ENCODE measurements around the gene CLP1.
"Not testable (repeated sequence)": the region's sequence is repeated elsewhere in the genome, so short reads cannot be mapped to it uniquely, and the experiment has no call there.

CLP1 gene

DNA sequence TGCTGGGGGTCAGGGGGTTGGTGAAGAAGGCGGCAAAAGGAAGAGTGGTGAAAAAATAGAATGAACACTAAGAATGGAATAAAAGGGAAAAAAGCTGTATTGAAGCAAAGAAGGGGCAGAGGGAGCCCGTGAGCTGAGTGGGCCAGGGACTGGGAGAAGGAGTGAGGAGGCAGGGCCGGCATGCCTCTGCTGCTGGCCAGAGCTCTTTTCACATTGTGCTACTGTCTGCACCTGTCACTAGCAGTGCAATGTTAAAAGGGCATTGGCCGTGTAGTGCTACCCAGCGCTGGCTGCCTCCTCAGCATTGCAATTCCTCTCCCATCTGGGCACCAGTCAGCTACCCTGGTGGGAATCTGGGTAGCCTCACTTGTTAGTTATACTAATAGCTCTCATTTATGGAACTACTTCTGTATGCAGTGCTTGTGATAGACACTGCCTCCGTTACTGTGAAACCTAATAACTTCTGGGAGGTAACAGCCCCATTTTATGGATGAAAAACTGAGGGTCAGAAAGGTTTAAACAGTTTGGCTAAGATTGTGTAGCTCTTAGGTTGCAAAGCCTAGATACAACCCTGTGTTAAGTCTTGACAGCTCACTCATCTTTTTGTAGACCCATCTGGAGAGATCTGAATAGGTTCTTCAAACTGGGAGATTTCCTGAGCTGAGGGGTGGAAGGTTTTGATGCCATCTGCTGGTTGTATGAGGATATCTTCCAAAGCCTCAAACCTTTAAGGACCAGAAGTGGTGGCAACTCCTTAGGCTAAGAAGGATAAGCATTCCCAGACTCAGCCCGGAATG, 16.4 kb upstream of the CLP1 start:
- peak; percentile 75 for DNase-seq (ENCODE audit: low read depth)

DNA sequence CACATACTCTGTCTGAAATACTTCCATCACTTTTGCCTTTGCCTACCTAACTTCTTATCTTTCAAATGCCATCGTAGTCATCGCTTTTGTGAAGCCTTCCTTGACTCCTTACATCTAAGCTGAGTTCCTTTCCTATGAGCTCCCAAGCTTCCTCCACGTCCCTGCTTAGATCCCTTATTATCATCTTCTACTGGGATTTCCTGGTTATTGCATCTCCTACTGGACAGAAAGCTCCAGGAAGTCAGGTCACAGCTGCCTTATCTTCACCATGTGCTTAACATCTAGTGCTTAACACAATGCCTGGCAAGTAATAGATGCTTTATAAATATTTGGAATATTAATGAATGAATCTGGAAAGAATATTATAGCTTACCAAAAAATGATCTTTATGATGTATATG, 13.8 kb upstream of the CLP1 start:
- peak; percentile 69 for DNase-seq (ENCODE audit: low read depth)

DNA sequence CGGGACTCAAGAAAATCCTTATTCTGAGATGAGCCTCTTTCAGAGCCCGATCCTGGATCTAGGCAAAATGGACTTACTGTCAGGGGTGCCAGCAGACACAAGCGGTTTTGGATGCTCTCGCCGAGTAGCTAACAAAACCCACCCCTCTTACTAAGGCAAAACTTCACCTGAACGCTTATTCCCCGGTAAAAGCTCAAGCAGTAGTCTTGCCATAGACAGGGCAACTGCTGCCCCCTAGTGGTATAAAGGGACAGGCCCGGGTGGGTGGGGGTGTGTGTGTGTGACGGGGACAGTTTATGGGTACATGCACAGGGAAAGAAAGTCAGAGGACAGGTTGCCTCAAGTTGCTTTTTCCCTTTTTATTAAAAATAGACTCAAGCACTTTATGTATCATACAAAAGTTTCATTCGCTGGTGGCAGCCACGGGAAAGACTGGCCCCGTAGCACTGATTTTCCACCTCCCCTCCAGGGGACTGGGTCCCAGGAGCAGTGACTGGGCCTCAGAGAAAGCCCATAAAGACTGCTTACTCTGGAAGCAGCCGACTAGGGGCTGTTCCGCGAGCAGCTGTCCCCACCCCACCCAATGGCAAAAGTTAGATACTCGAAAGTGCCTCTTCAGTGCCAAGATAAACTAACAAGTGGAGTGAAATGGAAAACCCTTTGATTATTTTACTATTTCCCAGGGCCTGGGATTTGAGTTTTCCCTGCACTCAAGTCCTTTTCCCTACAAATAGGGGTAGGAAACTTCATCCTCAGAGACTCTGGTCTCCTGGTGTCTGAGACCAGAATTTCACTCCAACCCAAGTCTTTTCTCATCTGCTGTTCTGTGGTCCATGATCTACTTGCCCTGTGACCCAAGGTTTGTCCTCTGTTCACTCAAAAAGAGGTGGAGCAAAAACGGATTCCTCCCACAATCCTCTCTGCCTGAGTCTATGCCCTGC, 12.5 kb upstream of the CLP1 start:
- peak; percentile 64 for DNase-seq (ENCODE audit: low read depth)

GRCh38 chr11:57645689-57646085, 11.9 kb upstream of the CLP1 start:
- DNase-seq (ENCODE audit: low read depth) = no peak

DNA sequence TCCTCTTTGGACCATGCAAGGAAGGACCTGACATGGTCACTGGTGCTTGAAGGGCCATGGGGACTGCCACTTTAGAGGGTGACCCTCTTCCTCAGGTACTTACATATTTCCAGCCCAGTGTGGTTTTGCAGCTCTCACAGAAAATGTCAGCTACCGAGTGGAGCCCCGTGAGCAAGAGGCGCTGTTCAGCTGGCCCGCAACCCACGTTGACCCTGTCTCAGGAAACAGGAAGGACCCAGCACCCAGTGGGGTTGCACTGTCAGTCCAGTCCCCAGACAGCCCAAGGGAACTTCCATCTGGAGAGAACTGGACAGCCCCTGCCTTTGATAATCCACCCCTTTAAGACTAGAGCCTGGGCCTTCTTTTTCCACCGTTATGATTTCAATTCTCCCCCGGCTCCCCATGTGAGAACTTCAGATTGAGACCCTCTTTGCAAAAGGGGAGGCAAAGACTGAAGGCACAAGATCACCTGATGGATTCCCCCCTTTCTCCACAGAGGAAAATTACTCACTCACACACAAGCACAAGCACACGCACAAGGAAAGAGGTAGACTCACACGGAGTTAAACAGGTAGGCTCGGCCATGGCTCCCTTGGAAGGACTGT, 11.3 kb upstream of the CLP1 start:
- DNase-seq (ENCODE audit: low read depth) = no peak

DNA sequence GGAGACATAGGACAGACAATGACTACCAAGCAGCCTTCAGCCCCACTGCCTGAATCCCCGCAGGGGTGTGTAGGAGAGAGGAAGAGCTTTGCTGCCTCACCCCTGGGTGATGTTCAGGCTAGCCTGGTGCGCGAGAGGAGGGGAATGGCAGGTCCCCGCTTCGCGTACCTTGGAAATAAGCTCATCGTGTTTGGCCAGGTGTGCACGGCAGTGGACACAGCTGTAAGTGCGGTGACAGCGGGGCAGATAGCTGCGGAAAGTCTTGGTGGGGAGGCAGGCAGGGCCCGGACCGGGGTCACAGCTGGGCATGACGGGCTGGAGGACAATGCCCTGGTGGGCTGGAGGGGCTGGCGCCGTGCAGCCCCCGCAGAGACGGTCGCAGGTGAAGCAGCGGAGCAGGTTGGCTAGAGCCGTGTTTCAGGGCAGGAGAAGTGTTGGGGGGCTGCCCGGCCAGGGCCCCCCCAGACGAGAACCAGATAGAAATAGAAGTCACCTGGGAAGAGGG, 10.7 kb upstream of the CLP1 start:
- DNase-seq (ENCODE audit: low read depth) = no peak

DNA sequence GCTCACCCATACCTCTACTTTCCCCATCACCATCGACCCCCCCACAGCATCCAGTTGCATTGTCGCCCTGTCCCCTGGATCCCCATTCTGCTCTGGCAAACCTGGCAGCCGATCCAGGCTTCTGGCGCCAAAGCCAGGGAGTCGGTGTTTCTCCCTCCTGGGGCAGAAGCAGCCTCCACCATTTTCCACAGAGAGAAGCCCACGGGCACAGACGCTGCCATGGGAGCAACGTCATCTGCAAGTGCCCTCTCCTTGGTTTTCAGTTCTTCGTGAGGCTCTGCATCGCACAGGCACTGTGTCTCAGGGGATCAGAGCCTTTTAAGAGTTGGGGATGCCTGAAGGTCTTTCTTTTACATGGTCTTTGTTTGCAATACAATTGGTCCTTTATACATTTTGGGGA, 10.2 kb upstream of the CLP1 start:
- no peak for DNase-seq (ENCODE audit: low read depth)

DNA sequence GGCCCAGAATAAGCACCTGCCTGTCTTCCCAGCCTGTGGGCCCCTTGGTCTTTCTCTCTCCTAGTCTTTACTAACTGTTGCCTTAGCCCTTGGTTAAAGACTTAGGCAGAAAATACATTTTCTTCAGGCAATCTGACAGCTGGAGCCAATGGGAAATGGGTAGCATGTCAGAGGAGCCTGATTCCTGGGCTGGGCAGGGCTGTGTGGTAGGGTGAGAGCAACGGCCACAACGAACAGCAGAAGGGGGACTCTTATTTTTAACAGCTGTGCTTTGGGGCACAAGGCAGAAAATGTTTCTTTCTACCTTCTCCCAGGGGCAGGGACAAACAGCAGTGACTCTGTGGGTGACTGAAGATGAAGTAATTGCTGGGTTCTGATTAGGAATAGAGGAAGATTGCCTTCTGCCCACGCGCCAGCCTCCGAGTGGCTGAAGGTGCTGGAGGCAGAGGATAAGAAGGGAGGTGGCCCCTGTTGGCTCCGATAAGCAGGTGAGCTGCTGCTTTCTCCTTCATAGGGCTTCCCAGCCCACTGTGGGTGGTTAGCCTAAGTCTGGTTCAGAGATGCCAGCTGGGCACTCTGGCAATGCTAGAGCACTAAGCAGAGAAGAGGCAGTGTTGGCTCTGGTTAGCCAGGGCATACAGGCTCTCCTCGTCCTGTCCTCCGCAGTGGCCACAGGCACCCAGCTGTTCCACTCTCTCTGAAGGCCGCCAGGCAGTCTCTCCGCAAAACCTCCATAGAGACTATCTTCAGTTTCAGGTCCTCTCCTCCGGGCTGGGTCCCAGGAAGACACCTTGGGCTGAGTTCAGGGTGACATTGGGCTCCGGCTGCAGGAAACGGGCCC, 9.4 kb upstream of the CLP1 start:
- DNase-seq (ENCODE audit: low read depth) = no peak

DNA sequence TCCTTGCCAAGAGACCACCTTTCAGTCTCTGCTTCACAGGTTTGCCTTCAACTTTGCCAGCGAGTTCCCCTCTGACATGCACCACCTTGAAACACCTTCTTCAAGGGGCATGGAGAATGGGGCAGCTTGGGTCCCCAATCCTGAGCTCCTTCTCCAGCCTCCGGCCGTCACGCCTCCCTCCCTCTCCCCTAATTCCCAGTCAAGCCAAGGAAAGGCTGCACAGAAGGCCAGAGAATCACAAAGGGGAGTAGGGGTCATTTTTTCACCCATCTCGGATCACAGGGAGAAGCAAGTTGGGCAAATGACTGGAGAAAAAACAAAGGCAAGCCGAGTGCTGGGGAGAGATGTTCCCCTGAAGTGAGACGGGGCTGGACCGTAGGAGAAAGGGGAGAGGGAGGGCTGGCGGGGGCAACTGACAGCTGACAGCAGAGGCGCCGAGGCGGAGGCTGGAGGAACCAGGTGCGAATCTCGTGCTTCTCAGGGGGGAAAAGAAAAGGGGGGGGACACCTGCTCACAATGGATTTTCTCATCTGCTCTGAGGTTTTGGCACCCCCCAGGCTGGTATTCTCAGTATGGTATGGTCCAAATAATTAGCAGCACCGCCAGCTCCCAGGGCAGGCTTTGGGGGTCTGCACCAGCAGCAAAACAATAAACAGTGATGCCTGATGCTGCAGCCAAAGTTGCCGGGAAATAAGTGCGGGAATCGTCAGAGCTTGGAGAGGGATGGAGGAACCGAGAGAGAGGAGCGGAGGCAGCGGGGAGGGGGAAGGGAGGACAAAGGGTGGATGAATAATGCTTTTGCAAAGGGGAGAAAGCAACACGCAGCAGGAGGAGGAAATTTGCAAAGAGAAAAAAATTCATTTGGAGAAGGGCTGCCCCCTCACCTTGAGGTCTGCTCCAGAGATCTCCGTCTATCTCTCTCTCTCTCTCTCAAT, 8.5 kb upstream of the CLP1 start:
- peak; percentile 60 for DNase-seq (ENCODE audit: low read depth)

- DNase-seq (ENCODE audit: low read depth) = peak; percentile 80
These were observed 7.5 kb upstream of the CLP1 start, which contains the start of gene YPEL4 for GRCh38 chr11:57649826-57650738. Gene YPEL4, minus strand, starts transcription at chr11:57649912. Its CDS starts 2,805 bp downstream, at chr11:57647107.

GRCh38 chr11:57650739-57651090, 6.8 kb upstream of the CLP1 start:
- no peak for DNase-seq (ENCODE audit: low read depth)

DNA sequence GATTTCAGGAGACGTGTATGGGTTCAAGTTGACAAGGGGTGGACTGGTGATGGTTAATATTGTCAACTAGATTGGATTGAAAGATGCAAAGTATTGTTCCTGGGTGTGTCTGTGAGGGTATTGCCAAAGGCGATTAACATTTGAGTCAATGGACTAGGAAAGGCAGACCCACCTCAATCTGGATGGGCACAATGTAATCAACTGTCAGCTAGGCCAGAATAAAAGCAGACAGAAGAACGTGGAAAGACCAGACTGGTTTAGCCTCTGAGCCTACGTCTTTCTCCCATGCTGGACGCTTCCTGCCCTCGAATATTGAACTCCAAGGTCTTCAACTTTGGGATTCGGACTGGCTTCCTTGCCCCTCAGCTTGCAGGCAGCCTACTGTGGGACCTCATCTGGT, 6.2 kb upstream of the CLP1 start:
- no peak for DNase-seq (ENCODE audit: low read depth)

DNA sequence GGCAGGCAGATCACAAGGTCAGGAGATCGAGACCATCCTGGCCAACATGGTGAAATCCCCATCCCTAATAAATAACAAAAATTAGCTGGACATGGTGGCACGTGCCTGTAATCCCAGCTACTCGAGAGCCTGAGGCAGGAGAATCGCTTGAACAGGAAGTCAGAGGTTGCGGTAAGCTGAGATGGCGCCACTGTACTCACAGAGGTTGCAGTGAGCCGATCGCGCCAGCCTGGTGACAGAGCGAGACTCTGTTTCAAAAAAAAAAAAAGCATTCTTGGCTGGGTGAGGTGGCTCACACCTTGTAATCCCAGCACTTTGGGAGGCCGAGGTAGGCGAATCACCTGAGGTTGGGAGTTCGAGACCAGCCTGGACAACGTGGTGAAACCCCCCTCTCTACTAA, 5.3 kb upstream of the CLP1 start:
- DNase-seq (ENCODE audit: low read depth) = not testable (repeated sequence)

- no peak for DNase-seq (ENCODE audit: low read depth)
These were observed 4.9 kb upstream of the CLP1 start for GRCh38 chr11:57652662-57653061.

GRCh38 chr11:57653163-57653562, 4.4 kb upstream of the CLP1 start:
- no peak for DNase-seq (ENCODE audit: low read depth)

DNA sequence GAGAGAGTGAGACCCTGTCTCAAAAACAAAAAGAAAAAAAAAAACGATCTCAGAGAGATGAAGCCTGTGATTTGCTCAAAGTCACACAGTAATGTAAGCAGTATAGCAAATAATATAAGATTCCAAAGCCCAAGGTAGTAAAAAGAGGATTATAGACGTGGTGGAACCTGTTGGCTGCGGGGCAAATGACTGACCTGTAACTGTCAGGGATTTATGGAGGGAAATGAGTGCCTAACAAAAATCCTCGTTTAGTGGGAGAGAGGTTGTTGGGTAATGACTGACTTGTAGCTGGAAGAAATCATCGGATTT, 723 bp upstream of the CLP1 start:
- no peak for DNase-seq (ENCODE audit: low read depth)

DNA sequence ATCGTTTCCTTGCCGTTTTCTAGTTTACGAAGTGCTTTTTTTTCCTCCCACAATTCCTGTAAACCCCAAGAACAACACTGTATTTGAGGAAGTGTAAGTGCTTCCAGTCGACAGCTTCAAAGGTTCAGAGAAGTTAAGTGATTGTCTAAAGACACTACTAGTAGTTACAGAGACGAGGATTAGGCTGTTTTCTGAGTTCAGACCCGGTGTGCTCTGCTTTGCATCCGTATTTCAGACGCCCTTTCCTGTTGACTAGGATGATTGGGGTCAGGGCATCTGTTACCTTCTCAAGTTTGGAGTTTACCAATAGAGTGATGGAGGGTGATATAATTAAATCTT, 430 bp downstream of the CLP1 start:
- DNase-seq (ENCODE audit: low read depth) = no peak

GRCh38 chr11:57659669-57660068, 2.1 kb downstream of the CLP1 start:
- no peak for DNase-seq (ENCODE audit: low read depth)

GRCh38 chr11:57662893-57663292, 5.3 kb downstream of the CLP1 start:
- DNase-seq (ENCODE audit: low read depth) = no peak

DNA sequence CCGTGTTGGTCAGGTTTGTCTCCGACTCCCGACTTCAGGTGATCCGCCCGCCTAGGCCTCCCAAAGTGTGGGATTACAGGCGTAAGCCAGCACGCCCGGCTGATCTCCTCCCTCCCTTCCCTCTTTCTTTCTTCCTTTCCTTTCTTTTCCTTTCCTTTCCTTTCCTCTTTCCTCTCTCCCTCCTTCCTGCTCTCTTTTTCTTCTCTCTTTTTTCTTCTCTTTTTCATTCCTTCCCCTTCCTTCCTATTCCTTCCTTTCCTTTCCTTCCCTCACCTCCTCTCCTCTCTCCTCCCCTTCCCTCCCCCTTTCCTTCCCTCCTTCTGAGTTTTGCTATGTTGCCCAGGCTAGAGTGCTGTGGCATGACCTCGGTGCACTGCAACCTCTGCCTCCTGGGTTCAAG, 6.4 kb downstream of the CLP1 start:
- no peak for DNase-seq (ENCODE audit: low read depth)

Measured in amniotic epithelial cell (primary cell).